Adrenal gland (tissue), 12 donors: ENCODE results near the gene RRM1. TPM values are rescaled to one million over a fixed set of nuclear protein-coding genes. Genes with fewer than 3 reads are reported as not detected.

Source experiments
- DNase-seq, 7 donors: peaks; one replicate each; pipeline ENCODE4 v3.0.0-alpha.2; 2019 to 2020
- H3K27ac ChIP-seq, 5 donors: fragments of 200-600 bp; sonication (generic) in 4 of 5; 1 replicate in 3 of 5; 2 replicates in 2 of 5; pipeline versions ENCODE4 v1.5.1 to v1.8.0; 2016 to 2020; ENCODE audit warnings: mild to moderate bottlenecking in 1 of 5
- H3K27me3 ChIP-seq: fragments of 200-600 bp; 2 replicates; pipeline ENCODE4 v1.8.0; 2021
- H3K36me3 ChIP-seq, 2 donors: fragments of 200-600 bp; replicated peaks in 1 of 2; 1 replicate in 1 of 2; 2 replicates in 1 of 2; pipeline versions ENCODE4 v1.5.1 to v1.8.0; 2018 to 2022
- H3K4me1 ChIP-seq, 2 donors: fragments of 200-600 bp; replicated peaks in 1 of 2; 1 replicate in 1 of 2; 2 replicates in 1 of 2; pipeline versions ENCODE4 v1.5.1 to v1.8.0; 2018 to 2021
- H3K4me3 ChIP-seq, 4 donors: fragments of 200-600 bp; sonication (generic) in 3 of 4; one replicate each; pipeline ENCODE4 v1.5.1; 2016 to 2018
- H3K9me3 ChIP-seq, 3 donors: fragments of 200-600 bp; sonication (generic) in 1 of 3; replicated peaks in 1 of 3; 1 replicate in 2 of 3; 2 replicates in 1 of 3; pipeline versions ENCODE4 v1.5.1 to v1.8.0; 2016 to 2021
- CTCF ChIP-seq, 6 experiments: fragments of 450-650 bp in 4 of 6; fragments of 200-600 bp in 2 of 6; sonication (generic) in 1 of 6; IDR thresholded peaks; 1 replicate in 5 of 6; 2 replicates in 1 of 6; pipeline versions ENCODE4 v1.5.1 to v1.8.0; 2016 to 2021; ENCODE audit warnings: antibody characterized with exemption in 6 of 6, mild to moderate bottlenecking in 2 of 6, moderate library complexity in 1 of 6
- POLR2A ChIP-seq, 2 donors: fragments of 450-650 bp; IDR thresholded peaks; one replicate each; pipeline ENCODE4 v1.6.1; 2017; ENCODE audit warnings: antibody characterized with exemption in 2 of 2, mild to moderate bottlenecking in 2 of 2, moderate library complexity in 1 of 2
- WGBS, 4 donors: extraction: QIAGEN DNeasy Blood & Tissue Kit in 2 of 4; methylation state at CpG; one replicate each; pipeline versions ENCODE4 v1.1.5 to v1.1.7; 2013 to 2017; 5-methylcytosine and 5-hydroxymethylcytosine counted together
- intact Hi-C, 2 donors: fragments of 100-400 bp; cut with DNase I; formaldehyde crosslinking; loops; one replicate each; pipeline versions ENCODE4 v1.14.1 to v1.15.0; 2022 to 2023
- polyA plus RNA-seq, 3 donors: library from polyadenylated mRNA; stranded (reverse); fragments of 200-250 nt in 2 of 3; fragments of 350-450 nt in 1 of 3; fragmentation: Illumina TruSeq in 1 of 3; extraction: RNeasy Lipid Tissue Mini Kit (QIAGEN cat#74804) in 1 of 3; gene quantifications; one replicate each; pipeline ENCODE4 v1.2.3, GENCODE V29; 2013 to 2014
- total RNA-seq, 9 donors: library from RNA; depleted of rRNA in 4 of 9; stranded (reverse); fragments of >200 nt in 4 of 9; fragments of 120-200 nt in 1 of 9; fragmentation: NEBNext Ultra II Directional in 1 of 9; extraction: Animal tissue kit (Norgen Biotek cat#: 25700) in 1 of 9; gene quantifications; one replicate each; pipeline versions ENCODE4 v1.1.0 to v1.2.4, GENCODE V29; 2013 to 2023
- donor health status: healthy with polysubstance abuse.
- donor health status: Bipolar disorder and iron deficiency.
- donor health status: DM: yes; HTN: yes; CAD: no.
- donor health status: DM: no; HTN: no; CAD: no.
- donor health status: DM: no; HTN: no; CAD: no.
- donor health status: DM: yes; HTN: yes; CAD: no.

Gene RRM1
- total and polyA plus RNA-seq, 12 donors, result 7.2 to 99.3 (median 58.8) TPM

GRCh38 chr11:4093519-4094347, 866 bp upstream of the RRM1 start:
- Histone ChIP-seq H3K36me3 (no peaks in the 10 kb centered on the region), H3K9me3 (no peaks in the 10 kb centered on the region), H3K27ac (peak overlapping the region; percentile 70 to 98 (median 93)), H3K27me3 (no peaks in the 10 kb centered on the region), H3K4me1 (peaks cover 4 to 25% of the 10 kb centered on the region in 2 donors), H3K4me3 (peak overlapping the region in 3 of 4 donors; percentile 59 to 94 (median 86))
- peak in 2 of 7 donors; percentile 24 to 29 for DNase-seq
- TF ChIP-seq CTCF (IDR thresholded peaks at IDR 0.05) (no peak), POLR2A (IDR thresholded peaks at IDR 0.05) (no peak)
- 69 to 74% (median 72%) methylated on average over 25 of the region's 25 CpGs for WGBS, 4 donors
- intact Hi-C loops, result no loop called here

GRCh38 chr11:4095509-4096230, 1.1 kb downstream of the RRM1 start:
- Histone ChIP-seq H3K4me3 (peak overlapping the region in 2 of 4 donors; percentile 74 to 86), H3K4me1 (peaks cover 4 to 25% of the 10 kb centered on the region in 2 donors), H3K27me3 (no peaks in the 10 kb centered on the region), H3K27ac (peak overlapping the region; percentile 3 to 98 (median 93)), H3K36me3 (no peaks in the 10 kb centered on the region), H3K9me3 (no peaks in the 10 kb centered on the region)
- WGBS, 4 donors, result 16 to 29% (median 24%) methylated on average over 9 to 10 of the region's 10 CpGs
- peak in 5 of 7 donors; percentile 23 to 56 (median 42) for DNase-seq
- intact Hi-C loops, result no loop called here
- TF ChIP-seq POLR2A (IDR thresholded peaks at IDR 0.05) (no peak), CTCF (IDR thresholded peaks at IDR 0.05) (peak in 2 of 6 experiments; percentile 6 to 18)

- H3K27me3 ChIP-seq, result no peaks in the 10 kb centered on the region
- intact Hi-C loops, result no loop called here
- peaks cover 4 to 25% of the 10 kb centered on the region in 2 donors for H3K4me1 ChIP-seq
- WGBS, 4 donors, result 78 to 85% (median 82%) methylated on average over 4 of the region's 4 CpGs
- DNase-seq, result no peak
- TF ChIP-seq CTCF (IDR thresholded peaks at IDR 0.05) (no peak), POLR2A (IDR thresholded peaks at IDR 0.05) (no peak)
- no peak overlapping the region for H3K27ac ChIP-seq
- peaks cover 0 to 3% of the 10 kb centered on the region in 2 donors for H3K36me3 ChIP-seq
- no peak overlapping the region for H3K4me3 ChIP-seq
- no peaks in the 10 kb centered on the region for H3K9me3 ChIP-seq
These were observed 3.5 kb downstream of the RRM1 start for GRCh38 chr11:4098026-4098621.

- Histone ChIP-seq H3K27me3 (no peaks in the 10 kb centered on the region), H3K4me1 (peaks cover 0 to 3% of the 10 kb centered on the region in 2 donors), H3K9me3 (no peaks in the 10 kb centered on the region), H3K27ac (no peak overlapping the region), H3K4me3 (no peak overlapping the region), H3K36me3 (peaks cover 0 to 28% of the 10 kb centered on the region in 2 donors)
- TF ChIP-seq CTCF (IDR thresholded peaks at IDR 0.05) (no peak), POLR2A (IDR thresholded peaks at IDR 0.05) (no peak)
- intact Hi-C loops, result no loop called here
- DNase-seq, result no peak
- 92 to 96% (median 94%) methylated on average over 4 of the region's 4 CpGs for WGBS, 4 donors
These were observed 8.1 kb downstream of the RRM1 start for GRCh38 chr11:4102711-4103110.
